Adrenal gland (tissue), 12 donors: Measurements from ENCODE around the gene DSCAML1. TPM values are rescaled to one million over a fixed set of nuclear protein-coding genes. Genes with fewer than 3 reads are reported as not detected.

Experiments used
- DNase-seq, 7 donors: peaks; one replicate each; pipeline ENCODE4 v3.0.0-alpha.2; 2019 to 2020
- H3K27ac ChIP-seq, 5 donors: fragments of 200-600 bp; sonication (generic) in 4 of 5; 1 replicate in 3 of 5; 2 replicates in 2 of 5; pipeline versions ENCODE4 v1.5.1 to v1.8.0; 2016 to 2020; ENCODE audit warnings: mild to moderate bottlenecking in 1 of 5
- H3K27me3 ChIP-seq: fragments of 200-600 bp; 2 replicates; pipeline ENCODE4 v1.8.0; 2021
- H3K36me3 ChIP-seq, 2 donors: fragments of 200-600 bp; replicated peaks in 1 of 2; 1 replicate in 1 of 2; 2 replicates in 1 of 2; pipeline versions ENCODE4 v1.5.1 to v1.8.0; 2018 to 2022
- H3K4me1 ChIP-seq, 2 donors: fragments of 200-600 bp; replicated peaks in 1 of 2; 1 replicate in 1 of 2; 2 replicates in 1 of 2; pipeline versions ENCODE4 v1.5.1 to v1.8.0; 2018 to 2021
- H3K4me3 ChIP-seq, 4 donors: fragments of 200-600 bp; sonication (generic) in 3 of 4; one replicate each; pipeline ENCODE4 v1.5.1; 2016 to 2018
- H3K9me3 ChIP-seq, 3 donors: fragments of 200-600 bp; sonication (generic) in 1 of 3; replicated peaks in 1 of 3; 1 replicate in 2 of 3; 2 replicates in 1 of 3; pipeline versions ENCODE4 v1.5.1 to v1.8.0; 2016 to 2021
- POLR2A ChIP-seq, 2 donors: fragments of 450-650 bp; IDR thresholded peaks; one replicate each; pipeline ENCODE4 v1.6.1; 2017; ENCODE audit warnings: antibody characterized with exemption in 2 of 2, mild to moderate bottlenecking in 2 of 2, moderate library complexity in 1 of 2
- WGBS, 4 donors: extraction: QIAGEN DNeasy Blood & Tissue Kit in 2 of 4; methylation state at CpG; one replicate each; pipeline versions ENCODE4 v1.1.5 to v1.1.7; 2013 to 2017; 5-methylcytosine and 5-hydroxymethylcytosine counted together
- intact Hi-C, 2 donors: fragments of 100-400 bp; cut with DNase I; formaldehyde crosslinking; loops; one replicate each; pipeline versions ENCODE4 v1.14.1 to v1.15.0; 2022 to 2023
- polyA plus RNA-seq, 3 donors: library from polyadenylated mRNA; stranded (reverse); fragments of 200-250 nt in 2 of 3; fragments of 350-450 nt in 1 of 3; fragmentation: Illumina TruSeq in 1 of 3; extraction: RNeasy Lipid Tissue Mini Kit (QIAGEN cat#74804) in 1 of 3; gene quantifications; one replicate each; pipeline ENCODE4 v1.2.3, GENCODE V29; 2013 to 2014
- total RNA-seq, 9 donors: library from RNA; depleted of rRNA in 4 of 9; stranded (reverse); fragments of >200 nt in 4 of 9; fragments of 120-200 nt in 1 of 9; fragmentation: NEBNext Ultra II Directional in 1 of 9; extraction: Animal tissue kit (Norgen Biotek cat#: 25700) in 1 of 9; gene quantifications; one replicate each; pipeline versions ENCODE4 v1.1.0 to v1.2.4, GENCODE V29; 2013 to 2023
- TF ChIP-seq, protein P1 (sequence below), 6 experiments: fragments of 450-650 bp in 4 of 6; fragments of 200-600 bp in 2 of 6; sonication (generic) in 1 of 6; IDR thresholded peaks; 1 replicate in 5 of 6; 2 replicates in 1 of 6; pipeline versions ENCODE4 v1.5.1 to v1.8.0; 2016 to 2021; ENCODE audit warnings: antibody characterized with exemption in 6 of 6, mild to moderate bottlenecking in 2 of 6, moderate library complexity in 1 of 6
- donor health status: healthy with polysubstance abuse.
- donor health status: Bipolar disorder and iron deficiency.
- donor health status: DM: yes; HTN: yes; CAD: no.
- donor health status: DM: no; HTN: no; CAD: no.
- donor health status: DM: no; HTN: no; CAD: no.
- donor health status: DM: yes; HTN: yes; CAD: no.

The DSCAML1 gene
- total and polyA plus RNA-seq, 12 donors: 0.09 to 1.9 (median 0.55) TPM; not detected in 1

DNA sequence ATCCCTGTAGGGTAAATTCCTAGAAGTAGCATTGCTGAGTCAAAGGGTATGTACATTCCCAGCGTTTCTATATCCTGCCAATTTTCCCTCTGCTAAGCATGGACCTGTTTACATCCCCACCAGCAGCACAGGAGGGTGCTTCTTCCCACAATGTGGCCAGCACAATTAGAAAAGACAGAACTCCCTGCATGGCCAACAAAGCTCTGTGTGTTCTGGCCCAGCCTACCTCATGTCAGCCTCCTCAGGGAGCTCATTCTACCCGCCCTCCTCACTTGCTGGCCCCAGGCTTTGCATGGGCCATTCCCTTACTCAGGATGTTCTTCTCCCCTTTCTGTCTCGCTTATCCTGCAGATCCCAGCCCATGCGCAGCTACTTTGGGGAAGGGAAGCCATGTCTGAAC is 186.1 kb downstream of the DSCAML1 start:
- no peak overlapping the region for H3K4me3 ChIP-seq
- WGBS, 4 donors: 68 to 80% (median 75%) methylated on average over 4 of the region's 4 CpGs
- H3K27me3 ChIP-seq: no peaks in the 10 kb centered on the region
- no peaks in the 10 kb centered on the region for H3K4me1 ChIP-seq
- no peaks in the 10 kb centered on the region for H3K36me3 ChIP-seq
- H3K27ac ChIP-seq: no peak overlapping the region
- no peak for DNase-seq
- no peaks in the 10 kb centered on the region for H3K9me3 ChIP-seq
- intact Hi-C loops: no loop called here
- TF ChIP-seq, protein P1, sequence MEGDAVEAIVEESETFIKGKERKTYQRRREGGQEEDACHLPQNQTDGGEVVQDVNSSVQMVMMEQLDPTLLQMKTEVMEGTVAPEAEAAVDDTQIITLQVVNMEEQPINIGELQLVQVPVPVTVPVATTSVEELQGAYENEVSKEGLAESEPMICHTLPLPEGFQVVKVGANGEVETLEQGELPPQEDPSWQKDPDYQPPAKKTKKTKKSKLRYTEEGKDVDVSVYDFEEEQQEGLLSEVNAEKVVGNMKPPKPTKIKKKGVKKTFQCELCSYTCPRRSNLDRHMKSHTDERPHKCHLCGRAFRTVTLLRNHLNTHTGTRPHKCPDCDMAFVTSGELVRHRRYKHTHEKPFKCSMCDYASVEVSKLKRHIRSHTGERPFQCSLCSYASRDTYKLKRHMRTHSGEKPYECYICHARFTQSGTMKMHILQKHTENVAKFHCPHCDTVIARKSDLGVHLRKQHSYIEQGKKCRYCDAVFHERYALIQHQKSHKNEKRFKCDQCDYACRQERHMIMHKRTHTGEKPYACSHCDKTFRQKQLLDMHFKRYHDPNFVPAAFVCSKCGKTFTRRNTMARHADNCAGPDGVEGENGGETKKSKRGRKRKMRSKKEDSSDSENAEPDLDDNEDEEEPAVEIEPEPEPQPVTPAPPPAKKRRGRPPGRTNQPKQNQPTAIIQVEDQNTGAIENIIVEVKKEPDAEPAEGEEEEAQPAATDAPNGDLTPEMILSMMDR (IDR thresholded peaks at IDR 0.05): no peak
- TF ChIP-seq POLR2A (IDR thresholded peaks at IDR 0.05): no peak

- whole genome bisulfite sequencing, 4 donors: 62 to 72% (median 70%) methylated on average over 4 of the region's 4 CpGs
- TF ChIP-seq, protein P1 (IDR thresholded peaks at IDR 0.05): no peak
- Histone ChIP-seq H3K4me1 (no peaks in the 10 kb centered on the region), H3K36me3 (no peaks in the 10 kb centered on the region), H3K27me3 (no peaks in the 10 kb centered on the region), H3K4me3 (no peak overlapping the region), H3K27ac (no peak overlapping the region), H3K9me3 (no peaks in the 10 kb centered on the region)
- intact Hi-C loops: no loop called here
- no peak for DNase-seq
These were observed 187.0 kb downstream of the DSCAML1 start for GRCh38 chr11:117610045-117610444.

DNA sequence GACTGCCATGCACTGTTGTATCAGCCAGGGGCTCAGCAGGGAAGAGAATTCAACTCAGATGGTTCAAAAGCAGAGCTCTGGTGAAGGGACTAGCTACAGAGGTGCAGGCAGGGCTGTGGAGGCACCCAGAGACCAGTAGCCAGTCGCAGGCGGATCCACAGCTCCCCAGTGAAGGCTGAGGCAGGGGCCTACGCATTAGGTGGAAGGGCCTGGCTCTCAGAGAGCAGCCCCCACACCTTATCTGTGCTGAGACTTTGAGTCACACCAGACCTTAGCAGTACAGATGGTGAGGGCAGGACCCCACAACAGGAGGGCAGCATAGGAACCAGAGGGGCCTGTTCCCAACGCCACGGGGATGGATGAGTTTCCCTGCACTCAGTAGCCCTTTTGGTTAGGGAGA is 189.6 kb downstream of the DSCAML1 start:
- H3K27me3 ChIP-seq: no peaks in the 10 kb centered on the region
- WGBS, 4 donors: 50 to 75% (median 67%) methylated on average over 2 to 5 of the region's 5 CpGs
- TF ChIP-seq, protein P1 (IDR thresholded peaks at IDR 0.05): no peak
- no peak for TF ChIP-seq POLR2A (IDR thresholded peaks at IDR 0.05)
- intact Hi-C loops: no loop called here
- H3K27ac ChIP-seq: no peak overlapping the region
- H3K36me3 ChIP-seq: no peaks in the 10 kb centered on the region
- no peaks in the 10 kb centered on the region for H3K9me3 ChIP-seq
- no peak overlapping the region for H3K4me3 ChIP-seq
- no peak for DNase-seq
- no peaks in the 10 kb centered on the region for H3K4me1 ChIP-seq

DNA sequence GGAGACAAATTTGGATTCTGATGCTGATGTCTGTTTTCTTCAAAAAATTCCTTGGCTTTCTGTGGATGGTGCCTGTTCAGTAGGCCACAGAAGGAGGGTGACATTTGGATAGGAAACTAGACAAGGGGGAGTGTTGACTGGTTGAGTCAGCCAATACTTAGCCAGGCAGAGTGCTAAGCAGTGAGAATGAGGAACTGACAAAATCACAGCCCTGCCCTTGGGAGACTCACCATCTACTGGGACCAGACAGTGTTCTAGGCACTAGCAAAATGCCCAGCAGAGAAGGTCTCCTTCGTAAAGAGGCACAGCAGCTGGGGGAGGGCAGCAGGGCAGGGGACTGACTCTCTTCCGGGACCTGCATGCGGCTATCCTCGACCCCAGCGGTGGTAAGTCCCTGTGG is 190.2 kb downstream of the DSCAML1 start:
- no peak for DNase-seq
- no peaks in the 10 kb centered on the region for H3K27me3 ChIP-seq
- H3K9me3 ChIP-seq: no peaks in the 10 kb centered on the region
- intact Hi-C loops: no loop called here
- no peak for TF ChIP-seq POLR2A (IDR thresholded peaks at IDR 0.05)
- TF ChIP-seq, protein P1 (IDR thresholded peaks at IDR 0.05): no peak
- no peaks in the 10 kb centered on the region for H3K36me3 ChIP-seq
- H3K4me1 ChIP-seq: no peaks in the 10 kb centered on the region
- WGBS, 4 donors: 62 to 82% (median 80%) methylated on average over 4 to 5 of the region's 5 CpGs
- H3K27ac ChIP-seq: no peak overlapping the region
- no peak overlapping the region for H3K4me3 ChIP-seq
